ENCODE measurements around the gene LRRC30. TPM values are rescaled to one million over a fixed set of nuclear protein-coding genes. Genes with fewer than 3 reads are reported as not detected.

Gene LRRC30
- total and polyA plus RNA-seq, 2 of the 13 experiments (the other 11 are each of a cell fraction or from before 2014, with no cell fraction given), result not detected

GRCh38 chr18:7185701-7186100 lies 45.2 kb upstream of the LRRC30 start (continued):
- TF ChIP-seq ZNF678 (CRISPR knock-in tag; IDR thresholded peaks at IDR 0.05) (no peak), POLR2G (IDR thresholded peaks at IDR 0.05; ENCODE audit: low read depth, low read length) (no peak), ZGPAT (CRISPR knock-in tag; IDR thresholded peaks at IDR 0.05) (no peak), ZNF644 (CRISPR knock-in tag; IDR thresholded peaks at IDR 0.05; ENCODE audit: low read depth) (no peak), POLR2AphosphoS5 (IDR thresholded peaks at IDR 0.05; ENCODE audit: low read depth, low read length) (no peak), ZNF44 (CRISPR knock-in tag; IDR thresholded peaks at IDR 0.05) (no peak), MTA3 (CRISPR knock-in tag; IDR thresholded peaks at IDR 0.05) (no peak)
- TF ChIP-seq, protein P1, sequence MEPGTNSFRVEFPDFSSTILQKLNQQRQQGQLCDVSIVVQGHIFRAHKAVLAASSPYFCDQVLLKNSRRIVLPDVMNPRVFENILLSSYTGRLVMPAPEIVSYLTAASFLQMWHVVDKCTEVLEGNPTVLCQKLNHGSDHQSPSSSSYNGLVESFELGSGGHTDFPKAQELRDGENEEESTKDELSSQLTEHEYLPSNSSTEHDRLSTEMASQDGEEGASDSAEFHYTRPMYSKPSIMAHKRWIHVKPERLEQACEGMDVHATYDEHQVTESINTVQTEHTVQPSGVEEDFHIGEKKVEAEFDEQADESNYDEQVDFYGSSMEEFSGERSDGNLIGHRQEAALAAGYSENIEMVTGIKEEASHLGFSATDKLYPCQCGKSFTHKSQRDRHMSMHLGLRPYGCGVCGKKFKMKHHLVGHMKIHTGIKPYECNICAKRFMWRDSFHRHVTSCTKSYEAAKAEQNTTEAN (CRISPR knock-in tag; conservative IDR thresholded peaks at IDR 0.05), result no peak

DNA sequence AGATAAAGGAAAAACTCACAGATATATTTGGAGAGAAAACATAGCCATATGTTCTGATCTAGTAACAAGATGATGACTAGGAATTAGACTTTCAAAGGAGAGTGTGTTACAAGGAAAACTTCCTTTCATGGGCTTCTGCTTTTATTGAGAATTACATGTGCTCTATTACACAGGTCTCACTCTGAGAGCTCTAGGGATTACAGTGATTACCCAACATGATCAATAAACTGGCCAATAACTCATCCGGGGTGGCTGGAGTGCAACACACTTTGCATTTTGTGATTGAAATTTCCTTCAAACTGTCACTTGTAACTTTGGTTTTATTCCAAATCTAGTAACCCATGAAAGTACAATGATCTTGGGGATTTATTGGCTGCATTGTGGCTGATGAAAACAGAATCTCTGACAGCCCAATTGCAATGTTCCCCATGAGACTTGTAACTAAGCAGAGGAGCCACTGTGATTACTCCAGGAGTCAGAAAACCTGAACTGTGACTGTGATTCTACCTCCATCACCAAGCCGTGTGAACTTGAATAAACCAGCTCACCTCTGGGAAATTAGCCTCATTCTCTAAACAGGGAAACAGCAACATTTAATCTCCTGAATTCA lies 40.2 kb upstream of the LRRC30 start:
- Histone ChIP-seq H3K79me2 (ENCODE audit: insufficient read depth, low read length) (no peaks in the 10 kb centered on the region), H3K27ac (ENCODE audit: extremely low read length, insufficient read depth, low read length) (no peak overlapping the region), H3K9me3 (ENCODE audit: low read length) (no peaks in the 10 kb centered on the region), H4K20me1 (ENCODE audit: insufficient read depth, low read length) (no peaks in the 10 kb centered on the region), H3K27me3 (ENCODE audit: control insufficient read depth in 1 of 2, insufficient read depth in 2 of 2, low read length in 2 of 2) (no peaks in the 10 kb centered on the region), H3K4me1 (ENCODE audit: insufficient read depth, low read length) (no peaks in the 10 kb centered on the region), H3K4me3 (replicated peaks in 1 of 3; ENCODE audit: insufficient read depth in 1 of 3, low read depth in 2 of 3, low read length in 3 of 3) (no peak overlapping the region), H3K4me2 (ENCODE audit: low read depth, low read length) (no peak overlapping the region), H3K9ac (ENCODE audit: insufficient read depth, low read depth, low read length) (no peak overlapping the region), H2AFZ (ENCODE audit: low read length) (no peak overlapping the region), H3K36me3 (replicated peaks in 1 of 2; ENCODE audit: control insufficient read depth in 1 of 2, insufficient read depth in 2 of 2, low read length in 2 of 2) (no peaks in the 10 kb centered on the region)
- DNase-seq (ENCODE audit: low spot score), result no peak
- 0% methylated on average over 2 of the region's 2 CpGs for WGBS (ENCODE audit: low lambda C conversion rate)
- no peak for FAIRE-seq
- in situ Hi-C loops (cut with HindIII; ENCODE audit: extremely low pct_ligation_motif_present, low pct_unique_long_range_greater_than_20kb) (no loop called here), intact Hi-C loops (cut with micrococcal nuclease; ENCODE audit: unreplicated experiment) (no loop called here)
- no peak for ATAC-seq
- ChIA-PET CTCF (ENCODE audit: low intra/inter-chr PET ratio, low total read pairs) (no interaction called here), POLR2A (no interaction called here)
- no TSS peak for BruUV-seq (replicated peaks)
- no peak for TF ChIP-seq FOXC1 (CRISPR knock-in tag; IDR thresholded peaks at IDR 0.05; ENCODE audit: borderline replicate concordance)
- no peak for TF ChIP-seq ZNF468 (CRISPR knock-in tag; IDR thresholded peaks at IDR 0.05)
- no peak for TF ChIP-seq JUNB (CRISPR knock-in tag; IDR thresholded peaks at IDR 0.05; ENCODE audit: borderline replicate concordance)
- TF ChIP-seq ZNF234 (CRISPR knock-in tag; conservative IDR thresholded peaks at IDR 0.05), result no peak
- TF ChIP-seq, protein P2, sequence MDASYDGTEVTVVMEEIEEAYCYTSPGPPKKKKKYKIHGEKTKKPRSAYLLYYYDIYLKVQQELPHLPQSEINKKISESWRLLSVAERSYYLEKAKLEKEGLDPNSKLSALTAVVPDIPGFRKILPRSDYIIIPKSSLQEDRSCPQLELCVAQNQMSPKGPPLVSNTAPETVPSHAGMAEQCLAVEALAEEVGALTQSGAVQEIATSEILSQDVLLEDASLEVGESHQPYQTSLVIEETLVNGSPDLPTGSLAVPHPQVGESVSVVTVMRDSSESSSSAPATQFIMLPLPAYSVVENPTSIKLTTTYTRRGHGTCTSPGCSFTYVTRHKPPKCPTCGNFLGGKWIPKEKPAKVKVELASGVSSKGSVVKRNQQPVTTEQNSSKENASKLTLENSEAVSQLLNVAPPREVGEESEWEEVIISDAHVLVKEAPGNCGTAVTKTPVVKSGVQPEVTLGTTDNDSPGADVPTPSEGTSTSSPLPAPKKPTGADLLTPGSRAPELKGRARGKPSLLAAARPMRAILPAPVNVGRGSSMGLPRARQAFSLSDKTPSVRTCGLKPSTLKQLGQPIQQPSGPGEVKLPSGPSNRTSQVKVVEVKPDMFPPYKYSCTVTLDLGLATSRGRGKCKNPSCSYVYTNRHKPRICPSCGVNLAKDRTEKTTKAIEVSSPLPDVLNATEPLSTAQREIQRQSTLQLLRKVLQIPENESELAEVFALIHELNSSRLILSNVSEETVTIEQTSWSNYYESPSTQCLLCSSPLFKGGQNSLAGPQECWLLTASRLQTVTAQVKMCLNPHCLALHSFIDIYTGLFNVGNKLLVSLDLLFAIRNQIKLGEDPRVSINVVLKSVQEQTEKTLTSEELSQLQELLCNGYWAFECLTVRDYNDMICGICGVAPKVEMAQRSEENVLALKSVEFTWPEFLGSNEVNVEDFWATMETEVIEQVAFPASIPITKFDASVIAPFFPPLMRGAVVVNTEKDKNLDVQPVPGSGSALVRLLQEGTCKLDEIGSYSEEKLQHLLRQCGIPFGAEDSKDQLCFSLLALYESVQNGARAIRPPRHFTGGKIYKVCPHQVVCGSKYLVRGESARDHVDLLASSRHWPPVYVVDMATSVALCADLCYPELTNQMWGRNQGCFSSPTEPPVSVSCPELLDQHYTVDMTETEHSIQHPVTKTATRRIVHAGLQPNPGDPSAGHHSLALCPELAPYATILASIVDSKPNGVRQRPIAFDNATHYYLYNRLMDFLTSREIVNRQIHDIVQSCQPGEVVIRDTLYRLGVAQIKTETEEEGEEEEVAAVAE (CRISPR knock-in tag; IDR thresholded peaks at IDR 0.05; ENCODE audit: borderline replicate concordance), result no peak
